Stimulated activated CD8-positive, alpha-beta memory T cell treated with anti-CD3 and anti-CD28 coated beads, Interleukin-7, amount 100 ng/mL, for 4 hours (primary cell): ENCODE measurements around the gene INPP4B.

ENCODE experiments used
- DNase-seq, 2 donors: peaks; one replicate each; pipeline ENCODE4 v3.0.0-alpha.2; 2020; ENCODE audit warnings: low read depth in 2 of 2

Gene INPP4B

DNA sequence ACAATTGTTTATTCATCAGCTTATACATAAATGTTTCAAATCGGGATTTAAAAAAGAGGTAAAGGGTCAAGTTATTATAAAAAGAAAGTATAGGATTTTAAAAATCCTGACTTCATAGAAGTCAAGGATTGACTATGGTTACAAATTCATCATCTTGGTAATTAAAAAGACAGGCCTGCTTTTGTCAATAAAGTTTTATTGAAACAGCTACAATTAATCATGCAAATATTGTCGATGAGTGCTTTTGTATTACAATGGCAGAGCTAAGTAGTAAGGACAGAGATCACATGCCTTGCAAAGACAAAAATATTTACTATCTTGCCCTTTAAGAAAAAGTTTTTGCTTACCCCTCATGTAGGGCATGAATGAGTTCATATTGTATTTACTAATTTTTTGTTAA lies 614.3 kb downstream of the INPP4B start:
- no peak for DNase-seq

DNA sequence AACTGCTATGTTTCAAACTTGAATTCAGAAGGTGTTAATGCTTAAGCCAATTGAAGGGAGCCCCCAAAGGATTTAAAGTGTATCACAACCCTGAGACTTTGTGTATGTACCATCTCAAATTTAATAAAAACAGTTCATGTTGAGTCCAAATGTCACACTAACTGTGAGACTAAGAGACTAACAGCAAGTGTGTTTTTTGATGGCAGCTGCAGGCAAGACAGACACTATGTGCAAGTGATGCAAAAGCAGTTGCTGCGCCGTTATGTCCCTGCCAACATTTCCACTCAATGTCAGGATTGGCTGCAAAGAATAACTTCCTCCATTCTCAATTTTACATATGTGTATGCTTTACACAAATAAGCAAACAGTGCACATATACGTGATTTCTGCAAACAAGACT lies 615.1 kb downstream of the INPP4B start:
- no peak for DNase-seq

DNA sequence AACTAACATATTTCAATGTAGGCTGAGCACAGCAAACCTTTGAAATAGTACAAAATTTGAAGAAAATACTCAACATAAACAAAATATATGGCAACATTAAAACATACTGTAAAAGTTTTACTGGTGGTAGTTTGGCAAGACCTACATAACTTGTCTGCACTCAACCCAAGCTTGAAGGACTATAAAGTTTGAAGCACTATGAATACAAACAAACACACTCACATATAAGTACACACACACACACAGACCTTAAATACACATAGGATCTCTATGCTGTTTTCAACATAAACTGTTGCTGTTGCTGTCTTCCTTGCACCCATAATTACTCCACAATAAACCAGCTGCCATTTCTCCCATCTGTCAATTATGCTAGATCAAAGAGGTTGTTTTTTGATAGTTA lies 620.1 kb downstream of the INPP4B start:
- DNase-seq, result no peak

- no peak for DNase-seq
These were observed 624.0 kb downstream of the INPP4B start for GRCh38 chr4:142222127-142222526.

DNA sequence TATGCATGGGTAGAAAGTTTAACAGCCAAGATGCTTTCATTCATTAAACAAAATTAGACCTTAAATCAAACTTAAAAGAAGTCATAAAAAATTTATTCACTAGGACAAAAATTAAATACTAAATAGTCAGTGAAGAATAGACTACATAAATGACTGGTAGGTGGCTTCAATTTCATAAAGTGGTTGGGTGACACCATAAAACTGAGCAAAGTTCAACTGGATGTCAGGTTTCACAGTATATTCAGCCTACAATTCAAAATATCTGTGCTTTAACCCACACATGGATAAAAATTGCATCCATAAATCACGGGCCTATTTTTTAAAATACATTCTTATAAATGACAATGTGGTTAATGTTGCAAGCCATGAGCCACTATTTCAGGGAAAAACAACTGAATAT lies 627.4 kb downstream of the INPP4B start:
- no peak for DNase-seq

GRCh38 chr4:142211444-142211843 lies 634.7 kb downstream of the INPP4B start:
- no peak for DNase-seq

GRCh38 chr4:142203505-142203904 lies 642.6 kb downstream of the INPP4B start:
- no peak for DNase-seq

DNA sequence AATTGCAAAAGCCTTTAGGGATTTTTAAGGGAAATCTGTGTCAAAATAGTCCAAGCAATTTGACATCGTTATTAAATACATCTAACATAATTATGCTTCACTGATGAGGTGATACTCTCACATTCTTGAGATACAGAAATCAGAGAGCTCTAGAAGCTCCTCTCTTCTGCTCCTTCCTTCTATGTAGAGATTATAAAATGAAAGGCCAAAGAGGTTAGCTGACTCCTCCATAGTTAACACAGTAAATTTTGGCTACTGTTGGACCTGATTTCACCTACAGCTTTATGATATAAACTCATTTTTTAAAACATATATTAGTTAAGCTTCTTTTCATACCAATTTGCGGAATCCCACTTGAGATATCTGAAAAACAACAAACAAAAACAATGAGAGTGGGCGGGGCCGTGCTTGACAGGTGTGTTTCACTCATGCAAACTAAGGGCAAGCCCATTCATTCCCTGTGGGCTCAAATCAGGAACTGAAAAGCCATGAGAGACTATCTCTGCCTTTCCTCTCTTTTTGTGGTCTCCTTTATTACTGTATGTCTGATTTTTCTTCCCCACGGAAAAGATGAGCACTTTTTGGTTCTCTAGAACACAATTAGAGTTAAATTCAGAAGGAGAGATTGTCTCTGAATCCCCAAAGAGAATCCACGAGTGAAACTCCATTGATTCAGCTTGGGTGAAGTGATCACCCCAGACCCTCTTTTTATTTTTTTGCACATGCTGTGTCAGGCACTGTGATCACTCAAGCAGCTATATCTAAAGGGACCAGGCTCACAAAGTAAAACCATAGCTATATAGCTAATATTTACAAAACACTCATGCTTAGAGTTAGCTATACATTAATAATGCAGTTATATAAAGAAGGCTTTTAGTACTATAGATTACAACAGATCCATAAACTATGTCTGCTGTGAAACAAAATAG lies 643.4 kb downstream of the INPP4B start:
- DNase-seq, result no peak

GRCh38 chr4:142201041-142201440 lies 645.1 kb downstream of the INPP4B start:
- DNase-seq, result no peak

DNA sequence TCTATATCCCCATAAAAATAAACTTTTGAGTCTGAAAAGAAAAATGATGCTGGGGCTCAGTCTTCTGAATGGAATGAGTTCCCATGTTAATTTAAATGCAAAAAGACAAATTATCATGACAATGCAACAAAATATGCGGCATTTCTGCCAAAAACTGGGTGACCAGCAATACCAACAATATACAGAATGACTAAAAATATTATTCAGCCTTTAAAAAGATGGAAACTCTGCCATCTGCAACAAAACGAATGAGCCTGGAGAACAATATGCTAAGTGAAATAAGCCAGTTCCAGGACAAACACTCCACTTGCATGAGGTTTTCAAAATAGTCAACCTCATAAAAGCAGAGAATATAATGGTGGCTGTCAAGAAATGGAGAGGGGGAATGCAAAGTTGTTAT lies 651.2 kb downstream of the INPP4B start:
- DNase-seq, result no peak

DNA sequence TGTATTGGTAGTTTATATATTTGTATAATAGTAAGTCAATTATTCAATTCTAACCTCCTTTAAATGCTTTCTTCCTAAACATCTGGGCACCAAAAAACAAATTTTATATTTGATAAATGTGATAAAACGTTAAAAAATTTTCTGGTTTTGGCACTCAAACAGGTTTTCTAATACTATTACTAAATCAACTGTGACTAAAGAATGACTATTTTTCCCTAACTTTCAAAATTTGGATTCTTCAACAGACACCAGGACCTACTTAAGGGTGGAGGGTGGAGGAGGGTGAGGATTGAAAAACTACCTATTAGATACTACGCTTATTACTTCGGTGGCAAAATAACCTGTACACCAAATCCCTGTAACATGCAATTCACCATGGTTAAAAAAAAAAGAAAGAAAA lies 654.2 kb downstream of the INPP4B start:
- no peak for DNase-seq

- no peak for DNase-seq
These were observed 665.1 kb downstream of the INPP4B start for GRCh38 chr4:142181021-142181420.

DNA sequence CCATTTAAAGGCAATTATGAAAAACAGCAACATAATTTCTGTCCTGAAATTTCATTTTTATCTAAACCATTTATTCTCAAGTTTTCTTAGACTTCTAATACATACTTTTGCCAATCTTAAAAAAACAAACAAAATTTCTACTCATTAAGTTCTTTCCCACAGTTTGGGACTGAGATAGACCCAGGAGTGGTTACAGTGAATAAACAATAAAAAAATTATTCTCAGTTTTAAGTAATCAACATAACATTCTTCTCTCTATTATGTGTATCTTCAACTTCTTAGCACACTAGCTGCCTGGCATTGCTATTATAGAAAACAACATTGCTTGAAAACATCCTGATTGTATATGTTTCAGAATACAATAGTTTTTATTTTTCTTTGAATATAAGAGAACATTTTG lies 676.9 kb downstream of the INPP4B start:
- no peak for DNase-seq

DNA sequence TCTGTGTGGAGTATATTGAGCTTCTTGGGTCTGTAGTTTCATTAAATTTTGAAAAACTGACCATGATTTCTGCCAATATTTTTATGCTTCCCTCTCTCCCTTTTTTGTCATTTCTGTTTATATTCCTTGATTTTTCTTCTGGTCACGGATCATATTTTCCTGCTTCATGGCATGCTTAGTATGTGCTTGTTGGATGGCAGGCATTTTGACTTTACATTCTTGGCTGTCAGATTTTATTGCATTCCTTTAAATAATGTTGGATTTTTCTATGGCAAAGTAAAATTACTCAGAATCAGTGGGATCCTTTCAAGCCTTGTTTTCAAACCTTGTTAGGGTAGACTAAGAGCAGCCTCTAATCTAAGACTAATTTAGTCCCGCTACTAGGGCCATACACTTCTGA lies 677.9 kb downstream of the INPP4B start:
- no peak for DNase-seq

DNA sequence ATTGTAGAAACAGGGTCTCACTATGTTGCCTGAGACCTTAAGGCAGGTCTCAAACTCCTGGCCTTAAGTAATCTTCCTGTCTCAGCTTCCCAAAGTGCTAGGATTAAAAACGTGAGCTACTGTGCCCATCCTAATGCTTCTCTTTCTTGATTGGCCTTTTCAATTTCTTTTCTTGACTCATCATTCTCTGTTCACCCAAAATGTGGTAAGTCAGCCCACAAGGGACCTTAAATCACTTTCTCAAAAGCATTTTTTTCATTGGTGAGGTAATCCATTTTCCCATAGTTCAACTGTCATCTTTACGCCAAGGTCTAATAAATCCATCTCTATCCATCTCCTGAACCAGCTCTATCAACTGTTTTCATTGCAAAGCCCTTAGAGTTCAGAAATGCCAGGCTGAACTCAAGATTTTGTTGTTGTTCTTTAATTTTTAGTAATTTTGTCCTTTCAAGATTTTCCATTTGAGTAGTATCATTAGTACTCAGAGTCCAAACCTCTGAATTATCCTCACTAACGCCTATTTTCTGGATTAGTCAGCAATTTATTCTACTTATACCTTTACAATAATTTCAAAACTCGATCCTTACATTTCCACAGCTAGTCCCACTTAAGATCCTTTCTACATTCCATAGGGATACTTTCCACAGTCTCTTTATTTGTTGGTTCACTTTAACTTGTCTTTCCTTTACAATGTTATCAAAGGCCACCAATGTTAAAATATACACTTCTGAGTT lies 681.2 kb downstream of the INPP4B start:
- DNase-seq, result no peak

GRCh38 chr4:142161086-142161485 lies 685.0 kb downstream of the INPP4B start:
- no peak for DNase-seq

- no peak for DNase-seq
These were observed 685.6 kb downstream of the INPP4B start for GRCh38 chr4:142160509-142160908.

GRCh38 chr4:142158980-142159379 lies 687.1 kb downstream of the INPP4B start:
- DNase-seq, result no peak

GRCh38 chr4:142156256-142156655 lies 689.8 kb downstream of the INPP4B start:
- no peak for DNase-seq

- no peak for DNase-seq
These were observed 690.8 kb downstream of the INPP4B start for GRCh38 chr4:142155347-142155746.

- no peak for DNase-seq
These were observed 695.6 kb downstream of the INPP4B start for GRCh38 chr4:142150483-142150882.

- no peak for DNase-seq
These were observed 701.3 kb downstream of the INPP4B start for GRCh38 chr4:142144813-142145212.
